Effector memory CD4-positive, alpha-beta T cell (primary cell): Measurements from ENCODE around the gene NGFR.

Experiments
- DNase-seq, 3 donors: peaks; one replicate each; pipeline ENCODE4 v3.0.0-alpha.2; 2020
- H3K27ac ChIP-seq: 2 replicates; pipeline ENCODE4 v1.7.0; 2013; ENCODE audit warnings: mild to moderate bottlenecking, low read length, moderate library complexity; ENCODE audit not compliant: insufficient read depth, poor library complexity, severe bottlenecking
- H3K27me3 ChIP-seq: replicated peaks from 2 replicates; pipeline ENCODE4 v1.7.0; 2013; ENCODE audit warnings: mild to moderate bottlenecking, low read length; ENCODE audit not compliant: insufficient read depth, control insufficient read depth, poor library complexity, severe bottlenecking
- H3K36me3 ChIP-seq: 2 replicates; pipeline ENCODE4 v1.7.0; 2013; ENCODE audit warnings: mild to moderate bottlenecking, low read length, moderate library complexity; ENCODE audit not compliant: control insufficient read depth, insufficient read depth
- H3K4me1 ChIP-seq: 2 replicates; pipeline ENCODE4 v1.7.0; 2013; ENCODE audit warnings: low read length, mild to moderate bottlenecking; ENCODE audit not compliant: control insufficient read depth, insufficient read depth, poor library complexity, severe bottlenecking
- H3K4me3 ChIP-seq: 2 replicates; pipeline ENCODE4 v1.7.0; 2013; ENCODE audit warnings: low read length, low read depth, mild to moderate bottlenecking; ENCODE audit not compliant: insufficient read depth, poor library complexity, severe bottlenecking
- H3K9me3 ChIP-seq: 2 replicates; pipeline ENCODE4 v1.7.0; 2013; ENCODE audit warnings: mild to moderate bottlenecking, low read length, moderate library complexity; ENCODE audit not compliant: control insufficient read depth

The NGFR gene

DNA sequence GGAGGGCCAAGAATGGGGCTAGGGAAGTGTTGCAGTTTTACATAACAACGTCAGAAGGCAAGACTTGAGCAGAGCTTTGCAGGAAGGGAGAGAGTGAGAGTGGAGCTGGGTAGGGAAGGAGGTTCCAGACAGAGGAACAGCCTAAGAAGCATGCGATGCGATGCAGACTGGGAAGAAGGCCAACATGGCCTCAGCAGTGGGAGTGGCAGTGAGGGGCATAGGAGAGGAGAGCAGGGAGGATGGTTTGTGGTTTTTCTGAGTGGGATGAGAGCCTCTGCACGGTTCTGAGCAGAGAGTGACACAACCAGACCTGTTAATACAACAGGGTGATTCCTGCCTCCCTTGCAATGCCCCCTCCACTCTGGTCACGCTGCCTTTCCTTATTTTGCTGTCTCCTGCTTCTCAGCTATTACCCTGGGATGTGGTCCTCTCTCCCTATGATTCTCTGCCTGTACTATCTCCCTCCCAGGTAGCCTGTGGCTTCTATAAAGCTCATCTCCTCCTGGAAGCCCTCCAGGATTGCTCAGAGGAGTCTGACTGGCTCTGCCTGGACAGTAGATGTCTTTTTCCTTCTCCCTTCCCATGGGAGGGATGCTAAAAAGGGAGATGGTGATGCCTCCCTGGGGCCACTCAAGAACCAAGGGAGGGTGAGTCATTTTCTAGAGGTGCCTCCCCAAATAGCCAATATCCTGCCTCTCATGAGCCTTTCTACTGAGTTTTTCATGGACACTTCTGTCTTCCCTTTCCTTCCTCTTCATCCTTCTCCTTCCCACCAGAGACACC, 38.7 kb upstream of the NGFR start:
- no peaks in the 10 kb centered on the region for H3K36me3 ChIP-seq
- no peak for DNase-seq
- H3K27me3 ChIP-seq, result no peaks in the 10 kb centered on the region
- no peaks in the 10 kb centered on the region for H3K4me1 ChIP-seq
- no peak overlapping the region for H3K27ac ChIP-seq
- no peak overlapping the region for H3K4me3 ChIP-seq
- H3K9me3 ChIP-seq, result no peaks in the 10 kb centered on the region

GRCh38 chr17:49457564-49458535, 37.2 kb upstream of the NGFR start:
- no peaks in the 10 kb centered on the region for H3K36me3 ChIP-seq
- H3K27ac ChIP-seq, result no peak overlapping the region
- H3K9me3 ChIP-seq, result no peaks in the 10 kb centered on the region
- no peaks in the 10 kb centered on the region for H3K27me3 ChIP-seq
- no peaks in the 10 kb centered on the region for H3K4me1 ChIP-seq
- no peak overlapping the region for H3K4me3 ChIP-seq
- DNase-seq, result no peak

GRCh38 chr17:49459401-49459984, 35.6 kb upstream of the NGFR start:
- Histone ChIP-seq H3K4me3 (no peak overlapping the region), H3K9me3 (no peaks in the 10 kb centered on the region), H3K27ac (no peak overlapping the region), H3K27me3 (no peaks in the 10 kb centered on the region), H3K36me3 (no peaks in the 10 kb centered on the region), H3K4me1 (no peaks in the 10 kb centered on the region)
- no peak for DNase-seq

DNA sequence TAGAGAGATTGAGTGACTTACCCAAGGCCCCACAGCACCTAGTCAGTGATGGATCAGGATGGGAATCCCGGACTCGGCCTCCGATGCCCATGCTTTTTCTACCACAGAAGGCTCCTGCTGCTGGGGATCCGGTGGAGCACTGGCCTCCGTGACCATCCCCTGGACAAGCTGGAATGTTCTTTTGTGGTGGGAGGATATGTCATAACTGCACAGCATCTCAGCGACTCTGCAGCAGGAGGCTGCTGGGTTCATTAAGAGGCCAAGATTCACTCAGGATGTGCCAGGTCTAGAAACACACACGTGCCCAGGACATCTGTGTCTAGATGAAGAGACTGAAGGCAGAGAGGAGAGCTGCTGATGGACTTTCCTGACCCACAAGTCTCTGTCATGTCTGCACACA, 34.7 kb upstream of the NGFR start:
- H3K4me1 ChIP-seq, result no peaks in the 10 kb centered on the region
- H3K27me3 ChIP-seq, result no peaks in the 10 kb centered on the region
- no peak for DNase-seq
- no peaks in the 10 kb centered on the region for H3K36me3 ChIP-seq
- no peak overlapping the region for H3K4me3 ChIP-seq
- H3K27ac ChIP-seq, result no peak overlapping the region
- no peaks in the 10 kb centered on the region for H3K9me3 ChIP-seq

DNA sequence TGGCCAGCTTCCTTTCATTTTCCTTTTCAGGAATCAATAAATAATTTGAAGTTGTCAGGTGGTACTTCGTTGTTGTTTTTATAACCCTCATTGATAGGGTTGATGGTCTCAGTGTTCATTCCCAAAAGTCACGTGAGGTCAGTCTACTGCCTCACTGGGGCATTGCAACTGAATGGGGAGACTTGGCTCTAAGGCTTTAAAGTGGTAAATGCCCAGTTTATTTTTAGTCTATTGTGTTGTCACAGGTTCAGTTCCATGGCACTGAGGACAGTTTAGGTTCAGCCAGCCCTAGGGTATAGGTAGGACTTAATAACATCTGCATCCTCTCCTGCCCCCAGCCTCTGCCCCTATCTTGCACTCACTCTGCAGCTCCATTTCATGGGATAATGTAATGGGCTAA, 33.5 kb upstream of the NGFR start:
- H3K27me3 ChIP-seq, result no peaks in the 10 kb centered on the region
- H3K9me3 ChIP-seq, result no peaks in the 10 kb centered on the region
- no peaks in the 10 kb centered on the region for H3K4me1 ChIP-seq
- H3K4me3 ChIP-seq, result no peak overlapping the region
- no peak overlapping the region for H3K27ac ChIP-seq
- no peaks in the 10 kb centered on the region for H3K36me3 ChIP-seq
- no peak for DNase-seq

- H3K4me1 ChIP-seq, result no peaks in the 10 kb centered on the region
- no peaks in the 10 kb centered on the region for H3K36me3 ChIP-seq
- DNase-seq, result no peak
- no peak overlapping the region for H3K4me3 ChIP-seq
- no peaks in the 10 kb centered on the region for H3K9me3 ChIP-seq
- no peak overlapping the region for H3K27ac ChIP-seq
- no peaks in the 10 kb centered on the region for H3K27me3 ChIP-seq
These were observed 31.0 kb upstream of the NGFR start for GRCh38 chr17:49464049-49464448.

DNA sequence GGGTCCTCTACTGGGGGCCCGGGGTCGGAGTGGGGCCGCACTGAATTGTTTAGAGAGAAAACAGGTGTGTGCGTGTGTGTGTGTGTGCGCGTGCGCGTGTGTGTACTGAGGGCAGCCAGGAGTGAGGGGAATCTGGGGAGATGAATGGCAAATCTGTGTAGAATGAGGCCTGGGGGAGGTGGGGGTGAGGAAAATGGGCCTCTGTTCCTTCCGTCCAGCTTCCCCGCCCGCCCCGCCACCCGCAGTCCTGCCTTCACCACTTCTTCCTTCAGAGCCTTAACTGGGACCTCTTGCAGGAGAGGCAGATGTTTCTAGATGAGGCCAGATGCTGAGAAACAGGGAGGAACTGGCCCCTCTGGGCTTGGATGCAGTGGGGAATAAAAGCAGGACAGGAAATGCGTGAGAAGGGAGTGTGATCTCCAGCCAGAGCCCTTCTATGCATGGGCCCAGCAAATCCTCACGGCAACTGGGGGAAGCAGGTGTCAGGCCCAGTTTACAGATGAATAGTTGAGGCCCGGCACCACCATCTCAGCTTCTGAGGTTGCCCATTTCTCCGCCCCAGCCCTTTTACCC, 29.7 kb upstream of the NGFR start:
- Histone ChIP-seq H3K27me3 (peaks cover 8% of the 10 kb centered on the region), H3K36me3 (no peaks in the 10 kb centered on the region), H3K27ac (no peak overlapping the region), H3K4me1 (no peaks in the 10 kb centered on the region), H3K4me3 (no peak overlapping the region), H3K9me3 (no peaks in the 10 kb centered on the region)
- DNase-seq, result no peak

DNA sequence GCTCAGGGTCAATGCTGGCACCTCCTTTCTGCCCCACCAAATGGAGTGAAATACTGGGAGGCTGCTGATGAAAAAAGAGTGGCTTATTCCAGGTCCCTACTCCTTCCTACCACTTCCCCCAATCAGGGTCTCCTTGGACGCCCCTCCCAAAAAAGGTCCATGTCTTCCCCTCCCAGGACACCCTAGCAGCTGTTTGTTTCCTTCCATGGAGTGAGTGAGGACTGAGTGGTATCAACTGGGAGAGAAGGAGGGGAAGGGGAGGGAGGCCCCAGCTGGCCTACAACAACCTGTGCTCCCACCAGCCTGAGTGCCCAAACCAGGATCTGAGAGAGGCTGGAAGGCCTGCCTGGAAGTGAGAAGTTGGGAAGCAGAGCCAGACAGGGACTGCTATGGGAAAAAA, 28.7 kb upstream of the NGFR start:
- Histone ChIP-seq H3K27ac (no peak overlapping the region), H3K27me3 (peaks cover 14% of the 10 kb centered on the region), H3K4me3 (no peak overlapping the region), H3K36me3 (no peaks in the 10 kb centered on the region), H3K4me1 (no peaks in the 10 kb centered on the region), H3K9me3 (no peaks in the 10 kb centered on the region)
- DNase-seq, result no peak

DNA sequence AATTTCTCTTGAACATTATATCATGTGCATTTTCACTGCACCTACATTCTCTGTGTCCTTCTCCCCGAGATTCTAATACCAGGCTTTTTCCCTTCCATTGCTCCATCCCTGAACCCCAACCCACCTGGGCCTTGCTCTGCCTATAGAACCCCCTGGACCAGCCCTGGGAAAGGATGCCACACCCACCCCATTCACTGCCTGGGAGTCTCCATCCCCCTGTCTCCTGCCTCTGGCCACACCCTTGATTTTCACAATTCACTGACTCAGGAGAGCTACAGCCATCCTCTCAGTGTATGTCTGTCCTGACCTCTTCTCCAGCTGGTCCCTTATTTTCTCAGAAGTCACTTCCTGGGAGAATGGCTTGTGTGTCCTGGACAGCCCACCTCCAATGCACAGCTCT, 27.9 kb upstream of the NGFR start:
- Histone ChIP-seq H3K36me3 (no peaks in the 10 kb centered on the region), H3K4me3 (no peak overlapping the region), H3K27ac (no peak overlapping the region), H3K4me1 (no peaks in the 10 kb centered on the region), H3K27me3 (peaks cover 19% of the 10 kb centered on the region), H3K9me3 (no peaks in the 10 kb centered on the region)
- DNase-seq, result no peak
